GM12892 (cell line): ENCODE data around the gene KRT2.

Source experiments
- POLR2A ChIP-seq: IDR thresholded peaks from 2 replicates; pipeline ENCODE4 v1.6.1; 2011; ENCODE audit warnings: low read depth, low read length, control low read depth
- POLR2AphosphoS5 ChIP-seq: IDR thresholded peaks from 2 replicates; pipeline ENCODE4 v1.6.1; 2011; ENCODE audit warnings: low read depth, low read length, control low read depth
- TAF1 ChIP-seq: IDR thresholded peaks from 2 replicates; pipeline ENCODE4 v1.6.1; 2011; ENCODE audit warnings: low read depth, mild to moderate bottlenecking, control low read depth, low read length, borderline replicate concordance

DNA sequence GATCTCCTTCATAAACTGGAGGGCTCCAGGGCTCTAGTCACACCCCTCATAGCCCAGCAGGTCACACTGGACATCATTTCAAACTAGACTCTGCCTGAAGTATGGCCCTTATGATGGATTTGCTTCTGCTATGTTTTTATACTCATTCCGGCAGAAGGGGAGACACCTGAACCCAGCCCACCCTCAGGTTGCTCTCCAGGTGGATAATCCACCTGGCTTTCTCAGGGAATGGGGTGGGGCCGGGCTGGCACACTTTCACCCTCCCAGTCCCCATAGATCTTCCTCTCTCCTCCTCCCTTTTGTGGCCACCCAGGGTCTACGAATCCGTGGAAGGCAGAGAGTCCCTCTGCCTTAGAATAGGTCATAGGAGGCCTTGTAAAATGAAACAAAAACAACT is 23.9 kb downstream of the KRT2 start:
- TF ChIP-seq TAF1 (no peak), POLR2A (no peak), POLR2AphosphoS5 (no peak)
